Stomach (tissue), 9 donors: ENCODE measurements around the gene MAB21L4. TPM values are rescaled to one million over a fixed set of nuclear protein-coding genes. Genes with fewer than 3 reads are reported as not detected.

ENCODE experiments used
- DNase-seq, 2 donors: peaks; one replicate each; pipeline versions ENCODE4 v3.0.0 to v3.0.0-alpha.2; 2013 to 2019
- H3K27ac ChIP-seq, 5 donors: fragments of 200-600 bp in 4 of 5; sonication (generic) in 4 of 5; one replicate each; pipeline ENCODE4 v1.5.1; 2013 to 2019; ENCODE audit warnings: mild to moderate bottlenecking in 1 of 5, moderate library complexity in 1 of 5
- H3K27me3 ChIP-seq, 3 donors: fragments of 200-600 bp; sonication (generic); one replicate each; pipeline ENCODE4 v1.5.1; 2017 to 2019; ENCODE audit warnings: mixed run types in 1 of 3
- H3K36me3 ChIP-seq, 4 donors: fragments of 200-600 bp; sonication (generic); 1 replicate in 3 of 4; 2 replicates in 1 of 4; pipeline ENCODE4 v1.5.1; 2016 to 2019
- H3K4me1 ChIP-seq, 4 donors: fragments of 200-600 bp; sonication (generic); one replicate each; pipeline ENCODE4 v1.5.1; 2016 to 2019
- H3K4me3 ChIP-seq, 4 donors: fragments of 200-600 bp; sonication (generic) in 3 of 4; one replicate each; pipeline ENCODE4 v1.5.1; 2016 to 2019; ENCODE audit warnings: mild to moderate bottlenecking in 1 of 4
- H3K9me3 ChIP-seq, 4 donors: fragments of 200-600 bp; sonication (generic); one replicate each; pipeline ENCODE4 v1.5.1; 2016 to 2019
- CTCF ChIP-seq, 7 experiments: fragments of 450-650 bp in 4 of 7; fragments of 200-600 bp in 3 of 7; sonication (generic) in 3 of 7; IDR thresholded peaks; one replicate each; pipeline ENCODE4 v1.5.1; 2016 to 2019; ENCODE audit warnings: antibody characterized with exemption in 7 of 7, control low read depth in 2 of 7, mild to moderate bottlenecking in 1 of 7
- EP300 ChIP-seq: sonication (generic); formaldehyde crosslinking; IDR thresholded peaks from one replicate; pipeline ENCODE4 v1.6.1; 2017; ENCODE audit warnings: antibody characterized with exemption
- POLR2A ChIP-seq, 4 donors: fragments of 450-650 bp; IDR thresholded peaks; one replicate each; pipeline ENCODE4 v1.6.1; 2016; ENCODE audit warnings: antibody characterized with exemption in 4 of 4, control low read depth in 2 of 4, mild to moderate bottlenecking in 1 of 4, moderate library complexity in 1 of 4
- POLR2AphosphoS5 ChIP-seq, 3 donors: sonication (generic); formaldehyde crosslinking; IDR thresholded peaks; one replicate each; pipeline ENCODE4 v1.6.1; 2016; ENCODE audit warnings: antibody characterized with exemption in 3 of 3
- WGBS, 5 donors: extraction: QIAGEN DNeasy Blood & Tissue Kit in 3 of 5; methylation state at CpG; one replicate each; pipeline versions ENCODE4 v1.1.5 to v1.1.7; 2013 to 2018; 5-methylcytosine and 5-hydroxymethylcytosine counted together
- intact Hi-C: fragments of 100-400 bp; cut with DNase I; formaldehyde crosslinking; loops from one replicate; pipeline ENCODE4 v1.15.1; 2023; ENCODE audit warnings: low total_unique reads
- polyA plus RNA-seq, 3 donors: library from polyadenylated mRNA; stranded (reverse); fragments of 200-250 nt; gene quantifications; one replicate each; pipeline ENCODE4 v1.2.3, GENCODE V29; 2013
- total RNA-seq, 5 donors: library from RNA; depleted of rRNA; stranded (reverse); fragments of >200 nt; gene quantifications; one replicate each; pipeline versions ENCODE4 v1.1.0 to v1.2.3, GENCODE V29; 2014 to 2016
- donor health status: healthy with polysubstance abuse.
- donor health status: Bipolar disorder and iron deficiency.
- donor health status: healthy.

The MAB21L4 gene
- total and polyA plus RNA-seq, 8 donors: 0.45 to 48.9 (median 5.4) TPM; not detected in 2

- peak in 1 of 2 donors; percentile 1 for DNase-seq
- WGBS, 5 donors: 76 to 89% (median 88%) methylated on average over 14 to 16 of the region's 16 CpGs
- TF ChIP-seq POLR2AphosphoS5 (IDR thresholded peaks at IDR 0.05) (no peak), POLR2A (IDR thresholded peaks at IDR 0.05) (no peak), CTCF (IDR thresholded peaks at IDR 0.05) (no peak), EP300 (no peak)
These were observed 24.6 kb downstream of the MAB21L4 start for GRCh38 chr2:240871071-240871958.

GRCh38 chr2:240869956-240870875 lies 25.7 kb downstream of the MAB21L4 start:
- 79 to 87% (median 85%) methylated on average over 5 to 15 of the region's 15 CpGs for WGBS, 5 donors
- Histone ChIP-seq H3K27me3 (peaks cover 0 to 15% (median 0%) of the 10 kb centered on the region in 3 donors), H3K36me3 (no peaks in the 10 kb centered on the region), H3K4me3 (no peak overlapping the region), H3K4me1 (peaks cover 0 to 5% (median 0%) of the 10 kb centered on the region in 4 donors), H3K9me3 (no peaks in the 10 kb centered on the region), H3K27ac (no peak overlapping the region)
- no peak for DNase-seq
- intact Hi-C loops: no loop called here
- TF ChIP-seq EP300 (no peak), POLR2AphosphoS5 (IDR thresholded peaks at IDR 0.05) (no peak), CTCF (IDR thresholded peaks at IDR 0.05) (no peak), POLR2A (IDR thresholded peaks at IDR 0.05) (no peak)

More at GRCh38 chr2:240871071-240871958, 24.6 kb downstream of the MAB21L4 start:
- Histone ChIP-seq H3K27me3 (peaks cover 0 to 15% (median 0%) of the 10 kb centered on the region in 3 donors), H3K9me3 (no peaks in the 10 kb centered on the region), H3K27ac (no peak overlapping the region), H3K4me1 (peaks cover 0 to 8% (median 0%) of the 10 kb centered on the region in 4 donors), H3K36me3 (no peaks in the 10 kb centered on the region), H3K4me3 (no peak overlapping the region)
- intact Hi-C loops: no loop called here

- no peak for TF ChIP-seq POLR2A (IDR thresholded peaks at IDR 0.05)
- no peak for TF ChIP-seq EP300
- TF ChIP-seq CTCF (IDR thresholded peaks at IDR 0.05): no peak
- no peak for TF ChIP-seq POLR2AphosphoS5 (IDR thresholded peaks at IDR 0.05)
- intact Hi-C loops: no loop called here
- 90 to 93% (median 91%) methylated on average over 15 to 25 of the region's 25 CpGs for WGBS, 5 donors
- Histone ChIP-seq H3K27ac (no peak overlapping the region), H3K4me3 (no peak overlapping the region), H3K36me3 (no peaks in the 10 kb centered on the region), H3K9me3 (no peaks in the 10 kb centered on the region), H3K27me3 (peaks cover 0 to 15% (median 0%) of the 10 kb centered on the region in 3 donors), H3K4me1 (peaks cover 0 to 3% (median 0%) of the 10 kb centered on the region in 4 donors)
- DNase-seq: no peak
These were observed 26.6 kb downstream of the MAB21L4 start for GRCh38 chr2:240869109-240869955.
